ENCODE data around the gene SRGAP2B. TPM values are rescaled to one million over a fixed set of nuclear protein-coding genes. Genes with fewer than 3 reads are reported as not detected.
"Not testable (repeated sequence)": the region's sequence is repeated elsewhere in the genome, so short reads cannot be mapped to it uniquely, and the experiment has no call there.

The SRGAP2B gene
- polyA plus RNA-seq, 3 donors: 5.8 to 25.5 (median 7.0) TPM

- H3K4me1 ChIP-seq (ENCODE audit: control insufficient read depth in 1 of 2, insufficient read depth in 2 of 2, low read length in 2 of 2); H2AFZ ChIP-seq (ENCODE audit: insufficient read depth, low read depth, low read length, poor library complexity, severe bottlenecking); intact Hi-C loops (cut with micrococcal nuclease); H3K4me1 Mint-ChIP-seq; H3K36me3 Mint-ChIP-seq; H3K27me3 Mint-ChIP-seq (ENCODE audit: low read depth in 3 of 3); H3K4me3 Mint-ChIP-seq; DNase-seq; H3K9me3 ChIP-seq (replicated peaks in 1 of 2; ENCODE audit: control insufficient read depth in 1 of 2, insufficient read depth in 1 of 2, low read length in 2 of 2); H3K4me3 ChIP-seq (replicated peaks in 1 of 3; ENCODE audit: low read depth in 2 of 3, low read length in 3 of 3); H3K27me3 ChIP-seq (ENCODE audit: control insufficient read depth in 2 of 2, insufficient read depth in 2 of 2, low read length in 2 of 2); H3K36me3 ChIP-seq (replicated peaks in 1 of 2; ENCODE audit: control insufficient read depth in 1 of 2, insufficient read depth in 2 of 2, low read length in 2 of 2); H3K79me2 ChIP-seq (ENCODE audit: insufficient read depth, low read length); H3K4me2 ChIP-seq (replicated peaks; ENCODE audit: extremely low read depth, low read length, poor library complexity, severe bottlenecking); H3K9ac ChIP-seq (ENCODE audit: insufficient read depth, low read length, poor library complexity, severe bottlenecking); H3K9me3 Mint-ChIP-seq; H3K27ac ChIP-seq (ENCODE audit: low read depth in 1 of 2, low read length in 2 of 2); H3K27ac Mint-ChIP-seq; H4K20me1 ChIP-seq (ENCODE audit: insufficient read depth, low read length): not testable (repeated sequence)
- no CpG with 5 or more reads among the region's 1 CpG for WGBS (ENCODE audit: insufficient coverage)
Observed at GRCh38 chr1:145047553-145047952, 47.6 kb downstream of the SRGAP2B start.

GRCh38 chr1:145045571-145046273, 49.4 kb downstream of the SRGAP2B start:
- no CpG with 5 or more reads among the region's 5 CpGs for WGBS (ENCODE audit: insufficient coverage)

GRCh38 chr1:145041519-145041918, 53.6 kb downstream of the SRGAP2B start:
- H3K36me3 Mint-ChIP-seq; DNase-seq; H3K27me3 ChIP-seq (ENCODE audit: control insufficient read depth in 2 of 2, insufficient read depth in 2 of 2, low read length in 2 of 2); H3K9me3 ChIP-seq (replicated peaks in 1 of 2; ENCODE audit: control insufficient read depth in 1 of 2, insufficient read depth in 1 of 2, low read length in 2 of 2); H3K36me3 ChIP-seq (replicated peaks in 1 of 2; ENCODE audit: control insufficient read depth in 1 of 2, insufficient read depth in 2 of 2, low read length in 2 of 2); intact Hi-C loops (cut with micrococcal nuclease); H3K27ac ChIP-seq (ENCODE audit: low read depth in 1 of 2, low read length in 2 of 2); H3K4me3 Mint-ChIP-seq; H3K27ac Mint-ChIP-seq; H3K9me3 Mint-ChIP-seq; H2AFZ ChIP-seq (ENCODE audit: insufficient read depth, low read depth, low read length, poor library complexity, severe bottlenecking); H4K20me1 ChIP-seq (ENCODE audit: insufficient read depth, low read length); H3K4me3 ChIP-seq (replicated peaks in 1 of 3; ENCODE audit: low read depth in 2 of 3, low read length in 3 of 3); H3K4me2 ChIP-seq (replicated peaks; ENCODE audit: extremely low read depth, low read length, poor library complexity, severe bottlenecking); H3K4me1 Mint-ChIP-seq; H3K27me3 Mint-ChIP-seq (ENCODE audit: low read depth in 3 of 3); H3K9ac ChIP-seq (ENCODE audit: insufficient read depth, low read length, poor library complexity, severe bottlenecking); H3K79me2 ChIP-seq (ENCODE audit: insufficient read depth, low read length); H3K4me1 ChIP-seq (ENCODE audit: control insufficient read depth in 1 of 2, insufficient read depth in 2 of 2, low read length in 2 of 2): not testable (repeated sequence)
- WGBS (ENCODE audit: insufficient coverage): no CpG with 5 or more reads among the region's 1 CpG

More at GRCh38 chr1:145045571-145046273, 49.4 kb downstream of the SRGAP2B start:
- H3K4me3 ChIP-seq (replicated peaks in 1 of 3; ENCODE audit: low read depth in 2 of 3, low read length in 3 of 3); H3K9me3 Mint-ChIP-seq; H3K9ac ChIP-seq (ENCODE audit: insufficient read depth, low read length, poor library complexity, severe bottlenecking); H3K27ac Mint-ChIP-seq; intact Hi-C loops (cut with micrococcal nuclease); H3K36me3 ChIP-seq (replicated peaks in 1 of 2; ENCODE audit: control insufficient read depth in 1 of 2, insufficient read depth in 2 of 2, low read length in 2 of 2); H2AFZ ChIP-seq (ENCODE audit: insufficient read depth, low read depth, low read length, poor library complexity, severe bottlenecking); DNase-seq; H3K36me3 Mint-ChIP-seq; H3K4me3 Mint-ChIP-seq; H3K27me3 Mint-ChIP-seq (ENCODE audit: low read depth in 3 of 3); H4K20me1 ChIP-seq (ENCODE audit: insufficient read depth, low read length); H3K79me2 ChIP-seq (ENCODE audit: insufficient read depth, low read length); H3K4me1 Mint-ChIP-seq; H3K4me1 ChIP-seq (ENCODE audit: control insufficient read depth in 1 of 2, insufficient read depth in 2 of 2, low read length in 2 of 2); H3K27ac ChIP-seq (ENCODE audit: low read depth in 1 of 2, low read length in 2 of 2); H3K9me3 ChIP-seq (replicated peaks in 1 of 2; ENCODE audit: control insufficient read depth in 1 of 2, insufficient read depth in 1 of 2, low read length in 2 of 2); H3K4me2 ChIP-seq (replicated peaks; ENCODE audit: extremely low read depth, low read length, poor library complexity, severe bottlenecking); H3K27me3 ChIP-seq (ENCODE audit: control insufficient read depth in 2 of 2, insufficient read depth in 2 of 2, low read length in 2 of 2): not testable (repeated sequence)

- H3K27me3 ChIP-seq (ENCODE audit: control insufficient read depth in 2 of 2, insufficient read depth in 2 of 2, low read length in 2 of 2); H3K4me2 ChIP-seq (replicated peaks; ENCODE audit: extremely low read depth, low read length, poor library complexity, severe bottlenecking); H3K4me1 Mint-ChIP-seq; H3K36me3 Mint-ChIP-seq; H3K27ac Mint-ChIP-seq; H3K9me3 Mint-ChIP-seq; H3K4me3 ChIP-seq (replicated peaks in 1 of 3; ENCODE audit: low read depth in 2 of 3, low read length in 3 of 3); DNase-seq; intact Hi-C loops (cut with micrococcal nuclease); H3K36me3 ChIP-seq (replicated peaks in 1 of 2; ENCODE audit: control insufficient read depth in 1 of 2, insufficient read depth in 2 of 2, low read length in 2 of 2); H3K9ac ChIP-seq (ENCODE audit: insufficient read depth, low read length, poor library complexity, severe bottlenecking); H3K27me3 Mint-ChIP-seq (ENCODE audit: low read depth in 3 of 3); H3K4me3 Mint-ChIP-seq; H3K4me1 ChIP-seq (ENCODE audit: control insufficient read depth in 1 of 2, insufficient read depth in 2 of 2, low read length in 2 of 2); H3K9me3 ChIP-seq (replicated peaks in 1 of 2; ENCODE audit: control insufficient read depth in 1 of 2, insufficient read depth in 1 of 2, low read length in 2 of 2); H3K79me2 ChIP-seq (ENCODE audit: insufficient read depth, low read length); H4K20me1 ChIP-seq (ENCODE audit: insufficient read depth, low read length); H2AFZ ChIP-seq (ENCODE audit: insufficient read depth, low read depth, low read length, poor library complexity, severe bottlenecking); H3K27ac ChIP-seq (ENCODE audit: low read depth in 1 of 2, low read length in 2 of 2): not testable (repeated sequence)
- no CpG with 5 or more reads among the region's 2 CpGs for WGBS (ENCODE audit: insufficient coverage)
Observed at GRCh38 chr1:145036019-145036418, 59.1 kb downstream of the SRGAP2B start.

All from CD14-positive monocyte (primary cell).